HEK293 (cell line): ENCODE results near the gene RNF39.
A peak's percentile ranks its signal among the peaks of the same experiment; 100 is the strongest.

ENCODE experiments used
- CTCF ChIA-PET: fragments of 350-600 bp; formaldehyde crosslinking; extraction: SDS; loops from one replicate; lab custom pipeline; 2021; ENCODE audit warnings: antibody characterized with exemption; lab: Yijun Ruan, JAX
- POLR2A ChIA-PET: fragments of 300-600 bp; formaldehyde crosslinking; extraction: SDS; loops from one replicate; lab custom pipeline; 2020; ENCODE audit warnings: antibody characterized with exemption, inconsistent platforms; lab: Yijun Ruan, JAX
- H3K27ac ChIP-seq: fragments of 200-500 bp; sonication (Bioruptor generic); 2 replicates; pipeline ENCODE4 v1.5.1; 2014; ENCODE audit warnings: low read depth, low read length, control low read depth, inconsistent platforms; ENCODE audit errors: extremely low read depth
- H3K36me3 ChIP-seq, 2 experiments: fragments of 200-500 bp in 1 of 2; sonication (Bioruptor generic) in 1 of 2; 1 replicate in 1 of 2; 2 replicates in 1 of 2; pipeline ENCODE4 v1.5.1; 2014 to 2017; ENCODE audit warnings: inconsistent platforms in 2 of 2, low read length in 2 of 2; ENCODE audit not compliant: control insufficient read depth in 2 of 2, insufficient read depth in 1 of 2
- H3K4me1 ChIP-seq: fragments of 200-500 bp; sonication (Bioruptor generic); 2 replicates; pipeline ENCODE4 v1.5.1; 2014; ENCODE audit warnings: mild to moderate bottlenecking, low read length, inconsistent platforms; ENCODE audit not compliant: control insufficient read depth, insufficient read depth
- H3K4me3 ChIP-seq: 2 replicates; pipeline ENCODE4 v1.5.1; 2011; ENCODE audit warnings: low read depth, mild to moderate bottlenecking, control low read depth, low read length, moderate library complexity
- H3K9me3 ChIP-seq: fragments of 200-500 bp; sonication (Bioruptor generic); 2 replicates; pipeline ENCODE4 v1.5.1; 2014; ENCODE audit warnings: low read depth, low read length, inconsistent platforms; ENCODE audit not compliant: control insufficient read depth, insufficient read depth
- PRDM1 ChIP-seq: fragments of 450-650 bp; formaldehyde crosslinking; IDR thresholded peaks from 2 replicates; pipeline ENCODE4; 2016; ENCODE audit warnings: missing biosample characterization, missing genetic modification characterization
- SCRT2 ChIP-seq: fragments of 450-650 bp; formaldehyde crosslinking; IDR thresholded peaks from 2 replicates; pipeline ENCODE4 v1.5.1; 2016; ENCODE audit warnings: missing biosample characterization, missing genetic modification characterization
- TRIM28 ChIP-seq: IDR thresholded peaks from 2 replicates; pipeline ENCODE4 v1.6.1; 2011; ENCODE audit warnings: low read length, control low read depth, borderline replicate concordance
- WT1 ChIP-seq: fragments of 450-650 bp; formaldehyde crosslinking; IDR thresholded peaks from 2 replicates; pipeline ENCODE4 v1.5.1; 2016; ENCODE audit warnings: missing biosample characterization, missing genetic modification characterization
- YY1 ChIP-seq: fragments of 450-650 bp; formaldehyde crosslinking; IDR thresholded peaks from 2 replicates; pipeline ENCODE4 v1.5.1; 2018; ENCODE audit warnings: missing biosample characterization, missing genetic modification characterization
- YY2 ChIP-seq: fragments of 450-650 bp; formaldehyde crosslinking; IDR thresholded peaks from 2 replicates; pipeline ENCODE4 v1.5.1; 2016; ENCODE audit warnings: missing biosample characterization, missing genetic modification characterization
- ZBTB21 ChIP-seq: fragments of 450-650 bp; formaldehyde crosslinking; IDR thresholded peaks from 2 replicates; pipeline ENCODE4 v1.5.1; 2017; ENCODE audit warnings: missing biosample characterization, missing genetic modification characterization
- ZFP41 ChIP-seq: fragments of 450-650 bp; formaldehyde crosslinking; IDR thresholded peaks from 2 replicates; pipeline ENCODE4 v1.5.1; 2016; ENCODE audit warnings: missing biosample characterization, missing genetic modification characterization, borderline replicate concordance
- ZNF132 ChIP-seq: fragments of 450-650 bp; formaldehyde crosslinking; IDR thresholded peaks from 2 replicates; pipeline ENCODE4 v1.5.1; 2017; ENCODE audit warnings: missing biosample characterization, missing genetic modification characterization, borderline replicate concordance
- ZNF174 ChIP-seq: fragments of 450-650 bp; formaldehyde crosslinking; IDR thresholded peaks from 2 replicates; pipeline ENCODE4 v1.5.0; 2017; ENCODE audit warnings: missing biosample characterization, mild to moderate bottlenecking, missing genetic modification characterization
- ZNF341 ChIP-seq: fragments of 450-650 bp; formaldehyde crosslinking; IDR thresholded peaks from 2 replicates; pipeline ENCODE4; 2016; ENCODE audit warnings: low read depth, missing biosample characterization, missing genetic modification characterization
- ZNF510 ChIP-seq: fragments of 450-650 bp; formaldehyde crosslinking; IDR thresholded peaks from 2 replicates; pipeline ENCODE4 v1.5.1; 2018; ENCODE audit warnings: mild to moderate bottlenecking, missing genetic modification characterization, missing biosample characterization; ENCODE audit not compliant: insufficient replicate concordance
- ZNF776 ChIP-seq: fragments of 450-650 bp; formaldehyde crosslinking; IDR thresholded peaks from 2 replicates; pipeline ENCODE4 v1.5.0; 2017; ENCODE audit warnings: missing biosample characterization, missing genetic modification characterization, borderline replicate concordance
- ZNF785 ChIP-seq: fragments of 450-650 bp; formaldehyde crosslinking; IDR thresholded peaks from 2 replicates; pipeline ENCODE4 v1.5.1; 2016; ENCODE audit warnings: missing biosample characterization, missing genetic modification characterization
- ZNF830 ChIP-seq: fragments of 450-650 bp; IDR thresholded peaks from 2 replicates; pipeline ENCODE4 v1.5.0; 2018; ENCODE audit warnings: missing biosample characterization, missing genetic modification characterization, low read depth, mild to moderate bottlenecking, moderate library complexity
- TF ChIP-seq, protein P1 (sequence below): fragments of 450-650 bp; formaldehyde crosslinking; IDR thresholded peaks from 2 replicates; pipeline ENCODE4 v1.5.1; 2017; ENCODE audit warnings: missing biosample characterization, missing genetic modification characterization
- TF ChIP-seq, protein P2 (sequence below): fragments of 450-650 bp; formaldehyde crosslinking; IDR thresholded peaks from 2 replicates; pipeline ENCODE4 v1.5.1; 2017; ENCODE audit warnings: missing biosample characterization, missing genetic modification characterization
- TF ChIP-seq, protein P3 (sequence below): fragments of 450-650 bp; formaldehyde crosslinking; IDR thresholded peaks from 2 replicates; pipeline ENCODE4 v1.5.1; 2016; ENCODE audit warnings: missing biosample characterization, missing genetic modification characterization
- TF ChIP-seq, protein P4 (sequence below): fragments of 450-650 bp; formaldehyde crosslinking; IDR thresholded peaks from 2 replicates; pipeline ENCODE4 v1.5.1; 2017; ENCODE audit warnings: missing biosample characterization, missing genetic modification characterization

Gene RNF39

DNA sequence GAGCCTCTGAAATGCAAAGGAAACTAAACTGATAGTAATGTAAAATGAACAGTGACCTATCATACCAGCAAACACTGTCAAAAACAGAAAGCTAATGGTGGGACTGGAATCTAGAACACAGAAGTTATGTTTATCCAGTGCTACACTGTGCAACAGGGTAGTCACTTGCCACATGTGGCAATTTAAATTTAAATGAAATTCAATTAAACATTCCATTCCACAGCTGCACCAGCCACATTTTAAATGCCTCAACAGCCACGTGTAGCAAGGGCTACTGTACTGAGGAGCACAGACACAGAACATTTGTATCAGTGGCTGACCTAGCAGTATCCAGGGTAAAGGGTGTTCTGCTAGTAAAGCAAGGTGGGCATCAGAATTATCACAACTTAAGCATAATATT lies 20.1 kb downstream of the RNF39 start (continued):
- no peak for TF ChIP-seq WT1
- TF ChIP-seq ZNF174 (tag by site-specific recombination), result no peak
- TF ChIP-seq, protein P1, sequence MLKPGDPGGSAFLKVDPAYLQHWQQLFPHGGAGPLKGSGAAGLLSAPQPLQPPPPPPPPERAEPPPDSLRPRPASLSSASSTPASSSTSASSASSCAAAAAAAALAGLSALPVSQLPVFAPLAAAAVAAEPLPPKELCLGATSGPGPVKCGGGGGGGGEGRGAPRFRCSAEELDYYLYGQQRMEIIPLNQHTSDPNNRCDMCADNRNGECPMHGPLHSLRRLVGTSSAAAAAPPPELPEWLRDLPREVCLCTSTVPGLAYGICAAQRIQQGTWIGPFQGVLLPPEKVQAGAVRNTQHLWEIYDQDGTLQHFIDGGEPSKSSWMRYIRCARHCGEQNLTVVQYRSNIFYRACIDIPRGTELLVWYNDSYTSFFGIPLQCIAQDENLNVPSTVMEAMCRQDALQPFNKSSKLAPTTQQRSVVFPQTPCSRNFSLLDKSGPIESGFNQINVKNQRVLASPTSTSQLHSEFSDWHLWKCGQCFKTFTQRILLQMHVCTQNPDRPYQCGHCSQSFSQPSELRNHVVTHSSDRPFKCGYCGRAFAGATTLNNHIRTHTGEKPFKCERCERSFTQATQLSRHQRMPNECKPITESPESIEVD, result no peak
- TF ChIP-seq ZNF776 (tag by site-specific recombination), result no peak
- TF ChIP-seq ZNF830, result no peak
- TF ChIP-seq PRDM1 (tag by site-specific recombination), result no peak
- no peak for TF ChIP-seq ZFP41 (tag by site-specific recombination)

DNA sequence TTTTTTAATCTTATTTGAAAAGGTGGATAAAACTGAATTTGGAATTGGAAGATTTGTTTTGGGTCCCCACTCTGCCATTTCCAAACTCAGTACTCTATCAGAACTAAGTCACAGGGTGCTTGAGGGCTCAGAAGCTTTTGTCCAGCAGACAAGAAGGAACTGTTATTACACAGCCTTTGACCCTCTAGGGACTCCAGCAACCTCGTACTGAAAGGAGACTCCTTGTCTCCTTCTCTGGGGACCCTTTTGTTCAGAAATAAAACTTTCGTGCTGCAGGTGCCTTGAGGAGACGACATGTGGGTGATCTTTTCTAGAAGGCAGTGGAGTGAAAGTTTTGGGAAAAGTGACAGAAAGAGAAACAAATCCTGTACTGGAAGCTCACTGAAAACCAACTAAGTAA lies 21.9 kb downstream of the RNF39 start:
- POLR2A ChIA-PET, result interaction anchor here (2.4 kb wide), 1 partner anchor 7 kb away, joined by 23 read pairs; the partner anchor contains the start of gene POLR1H
- TF ChIP-seq WT1 (no peak), PRDM1 (tag by site-specific recombination) (0 out of 2 replicates have a peak, but pooled peaks have one; percentile 42), YY2 (tag by site-specific recombination) (no peak), ZNF785 (no peak), ZNF132 (tag by site-specific recombination) (no peak), ZNF510 (tag by site-specific recombination) (no peak)
- TF ChIP-seq, protein P2, sequence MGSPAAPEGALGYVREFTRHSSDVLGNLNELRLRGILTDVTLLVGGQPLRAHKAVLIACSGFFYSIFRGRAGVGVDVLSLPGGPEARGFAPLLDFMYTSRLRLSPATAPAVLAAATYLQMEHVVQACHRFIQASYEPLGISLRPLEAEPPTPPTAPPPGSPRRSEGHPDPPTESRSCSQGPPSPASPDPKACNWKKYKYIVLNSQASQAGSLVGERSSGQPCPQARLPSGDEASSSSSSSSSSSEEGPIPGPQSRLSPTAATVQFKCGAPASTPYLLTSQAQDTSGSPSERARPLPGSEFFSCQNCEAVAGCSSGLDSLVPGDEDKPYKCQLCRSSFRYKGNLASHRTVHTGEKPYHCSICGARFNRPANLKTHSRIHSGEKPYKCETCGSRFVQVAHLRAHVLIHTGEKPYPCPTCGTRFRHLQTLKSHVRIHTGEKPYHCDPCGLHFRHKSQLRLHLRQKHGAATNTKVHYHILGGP (tag by site-specific recombination), result no peak
- TF ChIP-seq, protein P3, sequence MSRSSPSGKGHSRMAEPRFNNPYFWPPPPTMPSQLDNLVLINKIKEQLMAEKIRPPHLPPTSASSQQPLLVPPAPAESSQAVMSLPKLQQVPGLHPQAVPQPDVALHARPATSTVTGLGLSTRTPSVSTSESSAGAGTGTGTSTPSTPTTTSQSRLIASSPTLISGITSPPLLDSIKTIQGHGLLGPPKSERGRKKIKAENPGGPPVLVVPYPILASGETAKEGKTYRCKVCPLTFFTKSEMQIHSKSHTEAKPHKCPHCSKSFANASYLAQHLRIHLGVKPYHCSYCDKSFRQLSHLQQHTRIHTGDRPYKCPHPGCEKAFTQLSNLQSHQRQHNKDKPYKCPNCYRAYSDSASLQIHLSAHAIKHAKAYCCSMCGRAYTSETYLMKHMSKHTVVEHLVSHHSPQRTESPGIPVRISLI, result no peak
- TF ChIP-seq, all 188 proteins: peak for 1
- H3K9me3 ChIP-seq, result no peaks in the 10 kb centered on the region
- CTCF ChIA-PET, result no interaction called here
- no peak overlapping the region for H3K4me3 ChIP-seq
- no peak overlapping the region for H3K27ac ChIP-seq
- H3K4me1 ChIP-seq, result no peaks in the 10 kb centered on the region
- H3K36me3 ChIP-seq, result peaks cover 12 to 44% of the 10 kb centered on the region in 2 experiments; a peak in 2 of 3 replicates

DNA sequence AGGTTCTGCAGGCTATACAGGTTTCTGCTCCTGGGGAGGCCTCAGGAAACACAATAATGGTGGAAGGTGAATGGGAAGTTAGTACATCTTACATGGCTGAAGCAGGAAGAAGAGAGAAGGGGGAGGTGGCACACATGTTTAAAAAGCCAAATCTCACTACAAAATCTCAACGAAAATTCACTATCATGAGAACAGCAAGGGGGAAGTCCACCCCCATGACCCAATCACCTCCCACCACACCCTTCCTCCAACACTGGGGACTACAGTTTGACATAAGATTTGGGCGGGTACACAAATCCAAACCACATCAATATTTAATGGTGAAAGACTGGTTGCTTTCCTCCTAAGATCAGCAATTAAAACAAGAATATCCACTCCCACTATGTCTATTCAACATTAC lies 28.3 kb downstream of the RNF39 start:
- peak; percentile 71 for TF ChIP-seq ZNF341
- no peak for TF ChIP-seq YY1 (tag by site-specific recombination)
- peaks cover 6% of the 10 kb centered on the region for H3K4me1 ChIP-seq
- no peak overlapping the region for H3K27ac ChIP-seq
- no peaks in the 10 kb centered on the region for H3K9me3 ChIP-seq
- CTCF ChIA-PET, result interaction anchor here (1.2 to 1.4 kb wide), 2 partner anchors 10 to 84 kb away, joined by 5 to 9 read pairs; no protein-coding TSS in a partner anchor
- no peaks in the 10 kb centered on the region for H3K36me3 ChIP-seq
- H3K4me3 ChIP-seq, result no peak overlapping the region
- POLR2A ChIA-PET, result interaction anchor here (2.0 kb wide), 1 partner anchor 14 kb away, joined by 6 read pairs; the partner anchor contains the start of gene POLR1H

DNA sequence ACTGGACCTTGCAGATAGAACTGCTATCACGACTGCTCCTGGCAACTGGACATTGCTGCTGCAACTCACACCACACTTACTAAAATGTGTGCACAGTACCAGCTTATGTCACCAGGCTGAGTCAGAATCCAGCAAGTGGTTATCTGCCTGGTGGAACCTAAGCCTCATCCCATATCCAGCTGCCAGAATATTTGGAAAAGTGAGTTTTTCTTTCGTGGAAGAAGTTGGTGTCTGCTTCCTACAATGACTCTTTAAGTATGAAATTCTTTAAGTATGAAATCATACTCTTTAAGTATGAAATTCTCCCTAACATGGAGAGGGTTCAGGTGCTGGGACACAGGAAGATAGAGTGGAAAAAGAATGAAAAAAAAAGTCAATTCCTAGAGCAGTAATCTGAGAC lies 30.9 kb downstream of the RNF39 start:
- Histone ChIP-seq H3K4me3 (no peak overlapping the region), H3K9me3 (no peaks in the 10 kb centered on the region), H3K36me3 (no peaks in the 10 kb centered on the region), H3K4me1 (peaks cover 7% of the 10 kb centered on the region), H3K27ac (no peak overlapping the region)
- ChIA-PET POLR2A (interaction anchor here (1.1 to 2.3 kb wide), 2 partner anchors 16 to 295 kb away, joined by 3 to 11 read pairs; partner anchors contain the start of gene POLR1H), CTCF (interaction anchor here (1.0 kb wide), 3 partner anchors 87 to 342 kb away, joined by 3 to 6 read pairs (median 4); no protein-coding TSS in a partner anchor)
- peak; percentile 92 for TF ChIP-seq SCRT2 (tag by site-specific recombination)
- no peak for TF ChIP-seq ZBTB21 (tag by site-specific recombination)
- TF ChIP-seq, protein P4, sequence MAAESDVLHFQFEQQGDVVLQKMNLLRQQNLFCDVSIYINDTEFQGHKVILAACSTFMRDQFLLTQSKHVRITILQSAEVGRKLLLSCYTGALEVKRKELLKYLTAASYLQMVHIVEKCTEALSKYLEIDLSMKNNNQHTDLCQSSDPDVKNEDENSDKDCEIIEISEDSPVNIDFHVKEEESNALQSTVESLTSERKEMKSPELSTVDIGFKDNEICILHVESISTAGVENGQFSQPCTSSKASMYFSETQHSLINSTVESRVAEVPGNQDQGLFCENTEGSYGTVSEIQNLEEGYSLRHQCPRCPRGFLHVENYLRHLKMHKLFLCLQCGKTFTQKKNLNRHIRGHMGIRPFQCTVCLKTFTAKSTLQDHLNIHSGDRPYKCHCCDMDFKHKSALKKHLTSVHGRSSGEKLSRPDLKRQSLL, result no peak
- no peak for TF ChIP-seq TRIM28
- TF ChIP-seq, protein P3, result peak; percentile 75
- TF ChIP-seq, protein P1, result peak; percentile 71
